OCI-LY7 (cell line): ENCODE measurements around the gene CERS6. TPM values are rescaled to one million over a fixed set of nuclear protein-coding genes. Genes with fewer than 3 reads are reported as not detected.

ENCODE experiments used
- BruUV-seq: library from RNA; stranded (reverse); fragments of 400-500 nt; replicated peaks from 2 replicates; lab custom pipeline; 2021; lab: Mats Ljungman, UMichigan
- CTCF ChIA-PET: fragments of 300-600 bp; sonication (Branson Sonifier 250); formaldehyde crosslinking; loops from one replicate; lab custom pipeline; 2022; ENCODE audit warnings: antibody characterized with exemption; ENCODE audit not compliant: unreplicated experiment; lab: Charles Lee
- POLR2A ChIA-PET: fragments of 300-600 bp; sonication (Branson Sonifier 250); formaldehyde crosslinking; loops from one replicate; lab custom pipeline; 2022; ENCODE audit warnings: antibody characterized with exemption; lab: Charles Lee
- DNase-seq: peaks from one replicate; pipeline ENCODE4 v3.0.0-alpha.2; 2015; ENCODE audit warnings: low spot score
- H2AFZ ChIP-seq: fragments of 200-600 bp; sonication (generic), shearing (Covaris generic); 2 replicates; pipeline ENCODE4 v1.6.1; 2014; ENCODE audit warnings: mild to moderate bottlenecking, antibody characterized with exemption, low read length, moderate library complexity
- H3K27ac ChIP-seq: fragments of 200-600 bp; sonication (generic); 2 replicates; pipeline ENCODE4 v1.5.1; 2014; ENCODE audit warnings: mixed run types, low read depth, mild to moderate bottlenecking, moderate library complexity, low read length, inconsistent platforms; ENCODE audit not compliant: poor library complexity, severe bottlenecking
- H3K36me3 ChIP-seq: fragments of 200-600 bp; sonication (generic); 2 replicates; pipeline ENCODE4 v1.6.1; 2014; ENCODE audit warnings: mild to moderate bottlenecking, antibody characterized with exemption, low read length, moderate library complexity, mixed read lengths; ENCODE audit not compliant: insufficient read depth
- H3K4me1 ChIP-seq: fragments of 200-600 bp; sonication (generic); 2 replicates; pipeline ENCODE4 v1.5.1; 2014; ENCODE audit warnings: mild to moderate bottlenecking, low read length; ENCODE audit not compliant: insufficient read depth, poor library complexity, severe bottlenecking
- H3K4me2 ChIP-seq: fragments of 200-600 bp; sonication (generic); 2 replicates; pipeline ENCODE4 v1.6.1; 2014; ENCODE audit warnings: mild to moderate bottlenecking, low read length
- H3K4me3 ChIP-seq: fragments of 200-600 bp; sonication (generic); 2 replicates; pipeline ENCODE4 v1.5.1; 2014; ENCODE audit warnings: mild to moderate bottlenecking, low read depth, low read length; ENCODE audit not compliant: poor library complexity, severe bottlenecking
- H3K79me2 ChIP-seq: fragments of 200-600 bp; sonication (generic); 2 replicates; pipeline ENCODE4 v1.6.1; 2016; ENCODE audit warnings: low read depth, mild to moderate bottlenecking, low read length, moderate library complexity, mixed read lengths; ENCODE audit not compliant: insufficient read depth
- H3K9me2 ChIP-seq: fragments of 200-600 bp; sonication (generic); 2 replicates; pipeline ENCODE4 v1.6.1; 2016; ENCODE audit warnings: mild to moderate bottlenecking, low read length, mixed read lengths; ENCODE audit not compliant: insufficient read depth
- H3K9me3 ChIP-seq: fragments of 200-600 bp; sonication (generic); 2 replicates; pipeline ENCODE4 v1.6.1; 2014; ENCODE audit warnings: mild to moderate bottlenecking, mixed run types, low read length, mixed read lengths
- H4K20me1 ChIP-seq: fragments of 200-600 bp; sonication (generic); 2 replicates; pipeline ENCODE4 v1.6.1; 2014; ENCODE audit warnings: mild to moderate bottlenecking, antibody characterized with exemption, low read length, moderate library complexity, mixed read lengths; ENCODE audit not compliant: insufficient read depth
- EZH2phosphoT487 ChIP-seq: fragments of 200-600 bp; sonication (generic); IDR thresholded peaks from 2 replicates; pipeline ENCODE4 v1.6.1; 2018; ENCODE audit warnings: low read depth, borderline replicate concordance, mild to moderate bottlenecking, mixed run types, antibody characterized with exemption, low read length, moderate library complexity, mixed read lengths
- intact Hi-C: fragments of 100-400 bp; cut with micrococcal nuclease; formaldehyde crosslinking; loops from one replicate; pipeline ENCODE4 v1.10.0; 2022; ENCODE audit not compliant: unreplicated experiment
- total RNA-seq, 2 experiments: library from RNA; depleted of rRNA in 1 of 2; stranded (reverse); fragments of >200 nt in 1 of 2; shearing (Covaris generic) in 1 of 2; gene quantifications; 2 replicates each; pipeline ENCODE4 v1.2.3, GENCODE V29; 2014 to 2022
- TF ChIP-seq, protein P1 (sequence below): fragments of 200-600 bp; sonication (generic); conservative IDR thresholded peaks from 2 replicates; pipeline ENCODE4 v1.5.1; 2014; ENCODE audit warnings: mild to moderate bottlenecking, antibody characterized with exemption, low read length, moderate library complexity, mixed read lengths

The CERS6 gene
- total RNA-seq, 2 experiments from 2014 or later = 0.04 TPM; not detected in 1

DNA sequence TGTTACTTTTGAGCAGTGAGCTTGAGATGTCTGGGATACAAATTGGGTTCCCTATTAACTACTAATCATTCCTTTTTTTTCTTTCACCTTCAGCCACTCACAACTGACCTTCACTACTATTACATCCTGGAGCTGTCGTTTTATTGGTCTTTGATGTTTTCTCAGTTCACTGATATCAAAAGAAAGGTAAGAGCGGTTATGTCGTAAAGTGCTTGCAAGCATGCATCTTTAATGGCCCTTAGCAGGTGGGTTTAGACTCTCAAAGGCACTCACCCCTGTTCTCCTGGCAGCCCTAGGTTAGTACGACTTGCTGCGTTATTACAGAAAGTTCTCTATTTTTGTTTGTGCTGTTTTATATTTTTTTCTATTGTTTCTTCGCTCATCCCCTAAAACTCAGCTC lies 238.8 kb downstream of the CERS6 start:
- Histone ChIP-seq H3K9me3 (no peaks in the 10 kb centered on the region), H3K4me1 (no peaks in the 10 kb centered on the region), H3K9me2 (no peaks in the 10 kb centered on the region), H3K36me3 (no peaks in the 10 kb centered on the region), H3K4me3 (no peak overlapping the region), H3K4me2 (no peak overlapping the region), H3K79me2 (no peaks in the 10 kb centered on the region), H4K20me1 (no peaks in the 10 kb centered on the region), H3K27ac (no peak overlapping the region), H2AFZ (no peak overlapping the region)
- intact Hi-C loops = no loop called here
- no peak for DNase-seq
- TF ChIP-seq, protein P1, sequence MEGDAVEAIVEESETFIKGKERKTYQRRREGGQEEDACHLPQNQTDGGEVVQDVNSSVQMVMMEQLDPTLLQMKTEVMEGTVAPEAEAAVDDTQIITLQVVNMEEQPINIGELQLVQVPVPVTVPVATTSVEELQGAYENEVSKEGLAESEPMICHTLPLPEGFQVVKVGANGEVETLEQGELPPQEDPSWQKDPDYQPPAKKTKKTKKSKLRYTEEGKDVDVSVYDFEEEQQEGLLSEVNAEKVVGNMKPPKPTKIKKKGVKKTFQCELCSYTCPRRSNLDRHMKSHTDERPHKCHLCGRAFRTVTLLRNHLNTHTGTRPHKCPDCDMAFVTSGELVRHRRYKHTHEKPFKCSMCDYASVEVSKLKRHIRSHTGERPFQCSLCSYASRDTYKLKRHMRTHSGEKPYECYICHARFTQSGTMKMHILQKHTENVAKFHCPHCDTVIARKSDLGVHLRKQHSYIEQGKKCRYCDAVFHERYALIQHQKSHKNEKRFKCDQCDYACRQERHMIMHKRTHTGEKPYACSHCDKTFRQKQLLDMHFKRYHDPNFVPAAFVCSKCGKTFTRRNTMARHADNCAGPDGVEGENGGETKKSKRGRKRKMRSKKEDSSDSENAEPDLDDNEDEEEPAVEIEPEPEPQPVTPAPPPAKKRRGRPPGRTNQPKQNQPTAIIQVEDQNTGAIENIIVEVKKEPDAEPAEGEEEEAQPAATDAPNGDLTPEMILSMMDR = no peak
- TF ChIP-seq EZH2phosphoT487 = no peak
- ChIA-PET CTCF (no interaction called here), POLR2A (interaction anchor here (0.7 kb wide), 1 partner anchor 253 kb away, joined by 3 read pairs; no protein-coding TSS in a partner anchor)
- no TSS peak for BruUV-seq

DNA sequence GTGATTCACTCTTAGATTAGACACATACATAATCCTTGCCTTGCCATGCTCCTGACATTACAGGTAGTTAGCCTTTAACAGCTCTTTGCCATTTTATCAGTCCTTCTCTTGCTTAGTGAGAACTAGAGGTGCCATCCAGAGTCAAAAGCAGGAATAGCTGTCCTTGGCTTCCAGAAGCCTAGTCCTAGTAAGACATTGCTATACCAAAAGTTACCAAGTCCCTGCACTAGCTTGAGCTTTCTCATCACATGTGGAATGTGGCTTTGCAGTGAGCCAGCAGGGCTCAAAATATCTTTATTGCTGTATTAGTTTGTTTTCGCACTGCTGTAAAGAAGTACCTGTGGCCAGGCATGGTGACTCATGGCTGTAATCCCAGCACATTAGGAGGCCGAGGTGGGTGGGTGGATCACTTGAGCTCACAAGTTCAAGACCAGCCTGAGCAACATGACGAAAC lies 241.6 kb downstream of the CERS6 start:
- POLR2A ChIA-PET = no interaction called here
- Histone ChIP-seq H3K4me2 (no peak overlapping the region), H3K9me2 (no peaks in the 10 kb centered on the region), H4K20me1 (no peaks in the 10 kb centered on the region), H3K4me1 (no peaks in the 10 kb centered on the region), H3K4me3 (no peak overlapping the region), H3K36me3 (no peaks in the 10 kb centered on the region), H3K9me3 (no peaks in the 10 kb centered on the region), H3K27ac (no peak overlapping the region), H2AFZ (no peak overlapping the region), H3K79me2 (no peaks in the 10 kb centered on the region)
- BruUV-seq = no TSS peak
- TF ChIP-seq, protein P1 = no peak
- no peak for TF ChIP-seq EZH2phosphoT487
- CTCF ChIA-PET = no interaction called here
- intact Hi-C loops = no loop called here
- DNase-seq = no peak

DNA sequence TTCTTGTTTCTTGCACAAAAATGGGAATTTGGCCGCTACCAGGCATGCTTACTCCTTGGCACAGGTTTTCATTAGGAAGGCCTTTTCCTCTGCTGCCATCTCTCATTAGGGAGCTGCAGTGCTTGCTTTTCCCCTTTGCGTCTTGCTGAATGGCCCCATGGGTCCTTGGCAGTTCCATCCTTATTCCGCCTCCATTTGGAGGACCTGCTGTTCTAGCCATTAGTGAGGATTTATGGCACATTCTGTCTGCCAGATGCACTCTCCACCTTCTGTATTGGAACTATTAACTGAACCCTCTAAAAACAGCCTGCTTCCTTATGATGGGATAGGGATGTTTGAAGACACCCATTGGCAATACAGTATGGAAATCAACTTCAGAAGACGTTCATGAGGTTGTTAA lies 242.9 kb downstream of the CERS6 start:
- Histone ChIP-seq H3K4me3 (no peak overlapping the region), H3K4me1 (no peaks in the 10 kb centered on the region), H4K20me1 (no peaks in the 10 kb centered on the region), H3K9me3 (no peaks in the 10 kb centered on the region), H3K27ac (no peak overlapping the region), H2AFZ (no peak overlapping the region), H3K9me2 (no peaks in the 10 kb centered on the region), H3K36me3 (no peaks in the 10 kb centered on the region), H3K4me2 (no peak overlapping the region), H3K79me2 (no peaks in the 10 kb centered on the region)
- no TSS peak for BruUV-seq
- POLR2A ChIA-PET = no interaction called here
- intact Hi-C loops = no loop called here
- TF ChIP-seq, protein P1 = no peak
- TF ChIP-seq EZH2phosphoT487 = no peak
- CTCF ChIA-PET = no interaction called here
- DNase-seq = no peak
